Gastroesophageal sphincter (tissue), 4 donors: ENCODE measurements around the gene LCP1. TPM values are rescaled to one million over a fixed set of nuclear protein-coding genes. Genes with fewer than 3 reads are reported as not detected.

ENCODE experiments used
- ATAC-seq: fragments of 150-250 bp; one replicate; pipeline ENCODE4 v1.9.1; 2016; ENCODE audit warnings: mild to moderate bottlenecking, moderate library complexity
- H3K27ac ChIP-seq, 4 donors: fragments of 200-600 bp; sonication (generic) in 3 of 4; 1 replicate in 3 of 4; 2 replicates in 1 of 4; pipeline ENCODE4 v1.5.1; 2016 to 2019
- H3K27me3 ChIP-seq: fragments of 200-600 bp; sonication (generic); one replicate; pipeline ENCODE4 v1.5.1; 2019
- H3K36me3 ChIP-seq, 2 donors: fragments of 200-600 bp; sonication (generic); one replicate each; pipeline ENCODE4 v1.5.1; 2019; ENCODE audit warnings: control low read depth in 1 of 2
- H3K4me1 ChIP-seq, 3 donors: fragments of 200-600 bp; sonication (generic); 1 replicate in 2 of 3; 2 replicates in 1 of 3; pipeline ENCODE4 v1.5.1; 2016 to 2019; ENCODE audit warnings: control low read depth in 2 of 3
- H3K4me3 ChIP-seq, 2 donors: fragments of 200-600 bp; sonication (generic); one replicate each; pipeline ENCODE4 v1.5.1; 2019; ENCODE audit warnings: mild to moderate bottlenecking in 1 of 2, moderate library complexity in 1 of 2
- H3K9me3 ChIP-seq, 3 donors: fragments of 200-600 bp; sonication (generic); one replicate each; pipeline ENCODE4 v1.5.1; 2017 to 2019; ENCODE audit warnings: control low read depth in 2 of 3
- CTCF ChIP-seq, 4 experiments: fragments of 200-600 bp in 2 of 4; fragments of 450-650 bp in 2 of 4; sonication (generic) in 1 of 4; IDR thresholded peaks; one replicate each; pipeline ENCODE4 v1.5.1; 2017 to 2019; ENCODE audit warnings: antibody characterized with exemption in 4 of 4, mild to moderate bottlenecking in 2 of 4, moderate library complexity in 2 of 4
- EP300 ChIP-seq: sonication (generic); formaldehyde crosslinking; IDR thresholded peaks from one replicate; pipeline ENCODE4 v1.6.1; 2017; ENCODE audit warnings: antibody characterized with exemption, mild to moderate bottlenecking
- POLR2A ChIP-seq, 2 donors: fragments of 450-650 bp; IDR thresholded peaks; one replicate each; pipeline ENCODE4 v1.6.1; 2017; ENCODE audit warnings: antibody characterized with exemption in 2 of 2, mild to moderate bottlenecking in 2 of 2, moderate library complexity in 1 of 2
- POLR2AphosphoS5 ChIP-seq: sonication (generic); formaldehyde crosslinking; IDR thresholded peaks from one replicate; pipeline ENCODE4 v1.6.1; 2017; ENCODE audit warnings: antibody characterized with exemption
- WGBS, 2 donors: methylation state at CpG; one replicate each; pipeline ENCODE4 v1.1.5; 2018; ENCODE audit warnings: low coverage in 1 of 2; 5-methylcytosine and 5-hydroxymethylcytosine counted together
- total RNA-seq, 4 donors: library from RNA; depleted of rRNA; stranded (reverse); fragments of >200 nt; gene quantifications; one replicate each; pipeline ENCODE4 v1.1.0, GENCODE V29; 2016

LCP1 gene
- total RNA-seq, 4 donors from 2014 or later = 9.0 to 48.9 (median 27.8) TPM

DNA sequence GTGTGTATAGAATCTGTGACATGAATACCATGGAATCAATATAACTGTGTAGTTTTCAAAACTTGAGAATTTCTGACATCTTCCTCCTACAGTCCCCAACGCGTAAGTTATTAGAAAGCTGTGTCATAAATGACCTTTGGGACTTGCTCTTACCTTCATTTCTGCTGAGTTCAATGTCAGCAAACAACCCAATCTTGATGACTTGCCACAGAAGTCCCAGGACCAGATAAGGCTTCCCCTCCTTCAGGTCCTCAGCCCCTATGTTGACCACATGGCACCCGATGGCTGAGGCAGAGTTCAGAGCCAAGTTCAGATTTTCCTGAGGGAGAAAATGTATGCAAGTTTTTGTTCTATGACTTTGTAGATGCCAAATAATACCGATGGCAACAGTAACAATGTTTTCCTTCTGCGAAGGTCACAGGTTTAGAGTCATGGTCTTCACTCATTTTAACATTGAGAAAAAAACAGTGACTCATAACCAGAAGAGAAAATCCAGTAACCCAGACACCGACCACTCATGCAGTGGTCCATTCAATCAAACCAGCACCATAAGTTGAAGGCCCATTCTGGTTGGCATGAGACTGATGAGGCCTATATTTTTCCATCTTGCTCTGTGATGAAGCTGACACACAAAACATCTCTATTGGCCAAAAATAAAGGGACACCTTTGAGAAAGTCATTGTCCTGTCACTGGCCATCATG is 29.2 kb downstream of the LCP1 start:
- no peak for ATAC-seq
- H3K4me1 ChIP-seq = no peaks in the 10 kb centered on the region
- no peak for TF ChIP-seq EP300
- TF ChIP-seq POLR2AphosphoS5 = no peak
- no peak for TF ChIP-seq POLR2A (IDR thresholded peaks at IDR 0.05)
- TF ChIP-seq CTCF (IDR thresholded peaks at IDR 0.05) = no peak
- WGBS, 2 donors = 81 to 100% methylated on average over 2 to 5 of the region's 6 CpGs
- H3K4me3 ChIP-seq = no peak overlapping the region
- H3K9me3 ChIP-seq = no peaks in the 10 kb centered on the region
- no peaks in the 10 kb centered on the region for H3K36me3 ChIP-seq
- H3K27me3 ChIP-seq = no peaks in the 10 kb centered on the region
- no peak overlapping the region for H3K27ac ChIP-seq

- ATAC-seq = no peak
- Histone ChIP-seq H3K27me3 (no peaks in the 10 kb centered on the region), H3K27ac (no peak overlapping the region), H3K4me3 (no peak overlapping the region), H3K9me3 (no peaks in the 10 kb centered on the region), H3K4me1 (no peaks in the 10 kb centered on the region), H3K36me3 (no peaks in the 10 kb centered on the region)
- TF ChIP-seq POLR2A (IDR thresholded peaks at IDR 0.05) (no peak), EP300 (no peak), POLR2AphosphoS5 (no peak), CTCF (IDR thresholded peaks at IDR 0.05) (no peak)
- 100% methylated on average over 1 of the region's 1 CpG; no CpG with 5 or more reads in 1 of the 2 donors for WGBS, 2 donors
Measured at GRCh38 chr13:46150134-46150693, 31.8 kb downstream of the LCP1 start.

GRCh38 chr13:46149272-46150133 is 32.5 kb downstream of the LCP1 start:
- WGBS, 2 donors = 47 to 57% methylated on average over 4 to 6 of the region's 7 CpGs
- TF ChIP-seq EP300 = no peak
- TF ChIP-seq POLR2AphosphoS5 = no peak
- TF ChIP-seq POLR2A (IDR thresholded peaks at IDR 0.05) = no peak
- TF ChIP-seq CTCF (IDR thresholded peaks at IDR 0.05) = no peak
- no peaks in the 10 kb centered on the region for H3K27me3 ChIP-seq
- no peak overlapping the region for H3K4me3 ChIP-seq
- no peaks in the 10 kb centered on the region for H3K36me3 ChIP-seq
- H3K4me1 ChIP-seq = no peaks in the 10 kb centered on the region
- H3K27ac ChIP-seq = no peak overlapping the region
- H3K9me3 ChIP-seq = no peaks in the 10 kb centered on the region
- no peak for ATAC-seq

GRCh38 chr13:46146898-46147297 is 35.1 kb downstream of the LCP1 start:
- no peaks in the 10 kb centered on the region for H3K4me1 ChIP-seq

More at GRCh38 chr13:46146898-46147297, 35.1 kb downstream of the LCP1 start:
- no peak for TF ChIP-seq CTCF (IDR thresholded peaks at IDR 0.05)
- TF ChIP-seq POLR2A (IDR thresholded peaks at IDR 0.05) = no peak
- no peak for TF ChIP-seq POLR2AphosphoS5
- no peak for TF ChIP-seq EP300
- ATAC-seq = no peak
- H3K9me3 ChIP-seq = no peaks in the 10 kb centered on the region
- 17 to 19% methylated on average over 1 to 3 of the region's 3 CpGs for WGBS, 2 donors
- no peak overlapping the region for H3K4me3 ChIP-seq
- H3K27ac ChIP-seq = no peak overlapping the region
- no peaks in the 10 kb centered on the region for H3K27me3 ChIP-seq
- no peaks in the 10 kb centered on the region for H3K36me3 ChIP-seq
